ENCODE measurements around the gene PCDHGA11. TPM values are rescaled to one million over a fixed set of nuclear protein-coding genes. Genes with fewer than 3 reads are reported as not detected.
"Not testable (repeated sequence)": the region's sequence is repeated elsewhere in the genome, so short reads cannot be mapped to it uniquely, and the experiment has no call there.

Gene PCDHGA11
- total RNA-seq = 6.6 TPM

DNA sequence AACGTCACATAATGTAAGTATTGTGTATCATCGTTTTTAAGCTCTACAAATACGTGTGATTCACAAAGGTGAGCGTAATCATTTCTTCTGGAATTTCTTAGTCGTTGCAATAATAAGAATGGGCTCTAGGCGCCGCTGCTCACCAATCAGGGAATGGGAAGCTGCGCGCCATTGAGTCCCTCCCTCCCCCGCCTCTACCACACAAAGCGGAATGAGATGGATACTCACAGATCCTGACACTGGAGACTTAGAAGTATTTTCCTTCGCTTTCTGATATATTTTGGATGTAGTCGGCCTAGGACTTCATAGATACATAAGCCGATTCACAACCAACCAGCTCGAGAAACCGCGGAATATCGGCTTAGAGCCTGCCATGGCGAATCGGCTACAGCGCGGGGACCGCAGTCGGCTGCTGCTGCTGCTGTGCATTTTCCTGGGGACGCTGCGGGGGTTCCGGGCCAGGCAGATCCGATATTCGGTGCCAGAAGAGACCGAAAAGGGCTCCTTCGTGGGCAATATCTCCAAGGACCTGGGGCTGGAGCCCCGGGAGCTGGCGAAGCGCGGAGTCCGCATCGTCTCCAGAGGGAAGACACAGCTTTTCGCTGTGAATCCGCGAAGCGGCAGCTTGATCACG lies at the start of gene PCDHGA11:
Gene PCDHGA11 (plus strand): TSS at position 197 of the 634 bp plus-strand sequence. CDS start 177 bp downstream, at position 374.
- TF ChIP-seq CTCF (IDR thresholded peaks at IDR 0.05) = peak in 1 of 3 experiments; percentile 13
- no peak for TF ChIP-seq POLR2A (IDR thresholded peaks at IDR 0.05)
- no peak for TF ChIP-seq POLR2AphosphoS5 (IDR thresholded peaks at IDR 0.05; ENCODE audit: insufficient read depth in 1 of 2, low read depth in 1 of 2)
- Histone ChIP-seq H3K4me1 (no peaks in the 10 kb centered on the region), H3K27ac (no peak within 1 kb of the TSS), H3K36me3 (peaks cover 0 to 4% of the 10 kb centered on the region in 2 donors), H3K27me3 (no peaks in the 10 kb centered on the region), H3K4me3 (peak within 1 kb of the TSS; percentile 3 to 17), H3K9me3 (peaks cover 88% of the 10 kb centered on the region)
- DNase-seq (ENCODE audit: extremely low spot score in 2 of 2) = peak in 1 of 2 donors; percentile 34
- intact Hi-C loops (cut with DNase I) = no loop called here

DNA sequence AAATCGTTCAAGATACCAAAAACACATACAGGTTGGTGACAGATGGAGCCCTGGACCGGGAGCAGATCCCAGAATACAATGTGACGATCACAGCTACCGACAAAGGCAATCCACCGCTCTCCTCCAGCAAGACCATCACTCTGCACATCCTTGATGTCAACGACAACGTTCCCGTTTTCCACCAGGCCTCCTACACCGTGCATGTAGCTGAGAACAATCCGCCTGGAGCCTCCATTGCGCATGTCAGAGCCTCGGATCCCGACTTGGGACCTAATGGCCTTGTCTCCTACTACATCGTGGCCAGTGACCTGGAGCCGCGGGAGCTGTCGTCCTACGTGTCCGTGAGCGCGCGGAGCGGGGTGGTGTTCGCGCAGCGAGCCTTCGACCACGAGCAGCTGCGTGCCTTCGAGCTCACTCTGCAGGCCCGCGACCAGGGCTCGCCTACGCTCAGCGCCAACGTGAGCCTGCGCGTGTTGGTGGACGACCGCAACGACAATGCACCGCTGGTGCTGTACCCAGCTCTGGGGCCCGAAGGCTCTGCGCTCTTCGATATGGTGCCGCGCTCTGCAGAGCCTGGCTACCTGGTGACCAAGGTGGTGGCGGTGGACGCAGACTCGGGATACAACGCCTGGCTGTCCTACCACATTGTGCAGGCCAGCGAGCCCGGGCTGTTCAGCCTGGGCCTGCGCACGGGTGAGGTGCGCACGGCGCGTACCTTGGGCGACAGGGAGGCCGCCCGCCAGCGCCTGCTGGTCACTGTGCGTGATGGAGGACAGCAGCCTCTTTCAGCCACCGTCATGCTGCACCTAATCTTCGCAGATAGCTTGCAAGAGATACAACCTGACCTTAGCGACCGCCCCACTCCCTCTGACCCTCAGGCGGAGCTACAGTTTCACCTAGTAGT lies 49.0 kb upstream of the PCDHGA11 start:
- TF ChIP-seq CTCF (IDR thresholded peaks at IDR 0.05) (no peak), POLR2A (IDR thresholded peaks at IDR 0.05) (no peak), POLR2AphosphoS5 (IDR thresholded peaks at IDR 0.05; ENCODE audit: insufficient read depth in 1 of 2, low read depth in 1 of 2) (no peak)
- no peaks in the 10 kb centered on the region for H3K4me1 ChIP-seq
- DNase-seq (ENCODE audit: extremely low spot score in 2 of 2) = no peak
- no peak overlapping the region for H3K4me3 ChIP-seq
- no peaks in the 10 kb centered on the region for H3K27me3 ChIP-seq
- peaks cover 83% of the 10 kb centered on the region for H3K9me3 ChIP-seq
- no peak overlapping the region for H3K27ac ChIP-seq
- intact Hi-C loops (cut with DNase I) = no loop called here
- H3K36me3 ChIP-seq = peaks cover 0 to 15% of the 10 kb centered on the region in 2 donors

GRCh38 chr5:141373673-141374317 lies 47.1 kb upstream of the PCDHGA11 start, which contains the start of gene PCDHGA6:
Gene PCDHGA6, plus strand, starts transcription at chr5:141373891. Its CDS starts 193 bp downstream, at chr5:141374084.
- Histone ChIP-seq H3K4me1 (no peaks in the 10 kb centered on the region), H3K27ac (no peak within 1 kb of the TSS), H3K36me3 (peaks cover 0 to 15% of the 10 kb centered on the region in 2 donors), H3K27me3 (no peaks in the 10 kb centered on the region), H3K4me3 (peak within 1 kb of the TSS; percentile 1 to 26), H3K9me3 (peaks cover 87% of the 10 kb centered on the region)
- intact Hi-C loops (cut with DNase I) = no loop called here
- TF ChIP-seq POLR2A (IDR thresholded peaks at IDR 0.05) (no peak), POLR2AphosphoS5 (IDR thresholded peaks at IDR 0.05; ENCODE audit: insufficient read depth in 1 of 2, low read depth in 1 of 2) (peak in 1 of 2 donors; percentile 15), CTCF (IDR thresholded peaks at IDR 0.05) (peak in 1 of 3 experiments; percentile 8)
- no peak for DNase-seq (ENCODE audit: extremely low spot score in 2 of 2)

DNA sequence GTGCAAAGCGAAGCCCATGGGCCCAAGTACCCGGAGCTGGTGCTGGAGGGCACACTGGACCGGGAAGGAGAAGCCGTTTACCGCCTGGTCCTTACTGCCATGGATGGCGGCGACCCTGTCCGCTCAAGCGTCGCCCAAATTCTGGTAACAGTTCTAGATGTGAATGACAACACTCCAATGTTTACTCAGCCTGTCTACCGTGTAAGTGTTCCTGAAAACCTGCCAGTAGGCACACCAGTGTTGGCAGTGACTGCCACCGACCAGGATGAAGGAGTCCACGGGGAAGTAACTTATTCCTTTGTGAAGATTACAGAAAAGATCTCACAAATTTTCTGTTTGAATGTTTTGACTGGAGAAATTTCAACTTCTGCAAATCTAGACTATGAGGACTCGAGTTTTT lies 46.2 kb upstream of the PCDHGA11 start:
- H3K36me3 ChIP-seq = peaks cover 0 to 15% of the 10 kb centered on the region in 2 donors
- TF ChIP-seq CTCF (IDR thresholded peaks at IDR 0.05) (no peak), POLR2AphosphoS5 (IDR thresholded peaks at IDR 0.05; ENCODE audit: insufficient read depth in 1 of 2, low read depth in 1 of 2) (no peak), POLR2A (IDR thresholded peaks at IDR 0.05) (no peak)
- peak overlapping the region in 1 of 2 donors; percentile 1 for H3K4me3 ChIP-seq
- H3K27ac ChIP-seq = no peak overlapping the region
- no peaks in the 10 kb centered on the region for H3K4me1 ChIP-seq
- H3K27me3 ChIP-seq = no peaks in the 10 kb centered on the region
- intact Hi-C loops (cut with DNase I) = no loop called here
- DNase-seq (ENCODE audit: extremely low spot score in 2 of 2) = no peak
- H3K9me3 ChIP-seq = peaks cover 89% of the 10 kb centered on the region

GRCh38 chr5:141375444-141376155 lies 45.3 kb upstream of the PCDHGA11 start:
- Histone ChIP-seq H3K36me3 (peaks cover 0 to 12% of the 10 kb centered on the region in 2 donors), H3K9me3 (peaks cover 81% of the 10 kb centered on the region)
- H3K27me3 ChIP-seq; intact Hi-C loops (cut with DNase I); DNase-seq (ENCODE audit: extremely low spot score in 2 of 2); H3K4me3 ChIP-seq; H3K4me1 ChIP-seq; H3K27ac ChIP-seq: not testable (repeated sequence)
